Effector memory CD4-positive, alpha-beta T cell (primary cell): Measurements from ENCODE around the gene DNAJB2.

Experiments used
- DNase-seq, 3 donors: peaks; one replicate each; pipeline ENCODE4 v3.0.0-alpha.2; 2020
- H3K27ac ChIP-seq: 2 replicates; pipeline ENCODE4 v1.7.0; 2013; ENCODE audit warnings: mild to moderate bottlenecking, low read length, moderate library complexity; ENCODE audit not compliant: insufficient read depth, poor library complexity, severe bottlenecking
- H3K27me3 ChIP-seq: replicated peaks from 2 replicates; pipeline ENCODE4 v1.7.0; 2013; ENCODE audit warnings: mild to moderate bottlenecking, low read length; ENCODE audit not compliant: insufficient read depth, control insufficient read depth, poor library complexity, severe bottlenecking
- H3K36me3 ChIP-seq: 2 replicates; pipeline ENCODE4 v1.7.0; 2013; ENCODE audit warnings: mild to moderate bottlenecking, low read length, moderate library complexity; ENCODE audit not compliant: control insufficient read depth, insufficient read depth
- H3K4me1 ChIP-seq: 2 replicates; pipeline ENCODE4 v1.7.0; 2013; ENCODE audit warnings: low read length, mild to moderate bottlenecking; ENCODE audit not compliant: control insufficient read depth, insufficient read depth, poor library complexity, severe bottlenecking
- H3K4me3 ChIP-seq: 2 replicates; pipeline ENCODE4 v1.7.0; 2013; ENCODE audit warnings: low read length, low read depth, mild to moderate bottlenecking; ENCODE audit not compliant: insufficient read depth, poor library complexity, severe bottlenecking
- H3K9me3 ChIP-seq: 2 replicates; pipeline ENCODE4 v1.7.0; 2013; ENCODE audit warnings: mild to moderate bottlenecking, low read length, moderate library complexity; ENCODE audit not compliant: control insufficient read depth

DNAJB2 gene

GRCh38 chr2:219248845-219249202, 30.3 kb upstream of the DNAJB2 start:
- Histone ChIP-seq H3K36me3 (peaks cover 12% of the 10 kb centered on the region), H3K4me1 (peaks cover 75% of the 10 kb centered on the region), H3K9me3 (no peaks in the 10 kb centered on the region), H3K4me3 (peak overlapping the region; percentile 43), H3K27ac (peak overlapping the region; percentile 69), H3K27me3 (no peaks in the 10 kb centered on the region)
- no peak for DNase-seq

- Histone ChIP-seq H3K27me3 (no peaks in the 10 kb centered on the region), H3K4me1 (peaks cover 75% of the 10 kb centered on the region), H3K9me3 (no peaks in the 10 kb centered on the region), H3K4me3 (peak overlapping the region; percentile 43), H3K27ac (peak overlapping the region; percentile 69), H3K36me3 (peaks cover 12% of the 10 kb centered on the region)
- peak in 1 of 3 donors; percentile 47 for DNase-seq
These were observed 29.8 kb upstream of the DNAJB2 start for GRCh38 chr2:219249203-219249980.

GRCh38 chr2:219250049-219250781, 29.0 kb upstream of the DNAJB2 start:
- no peaks in the 10 kb centered on the region for H3K9me3 ChIP-seq
- peaks cover 12% of the 10 kb centered on the region for H3K36me3 ChIP-seq
- peak overlapping the region; percentile 43 for H3K4me3 ChIP-seq
- DNase-seq: no peak
- H3K27ac ChIP-seq: peak overlapping the region; percentile 69
- H3K27me3 ChIP-seq: no peaks in the 10 kb centered on the region
- H3K4me1 ChIP-seq: peaks cover 67% of the 10 kb centered on the region

GRCh38 chr2:219251656-219252055, 27.5 kb upstream of the DNAJB2 start:
- Histone ChIP-seq H3K36me3 (peaks cover 12% of the 10 kb centered on the region), H3K9me3 (no peaks in the 10 kb centered on the region), H3K4me1 (peaks cover 57% of the 10 kb centered on the region), H3K27me3 (no peaks in the 10 kb centered on the region), H3K27ac (peak overlapping the region; percentile 94), H3K4me3 (peak overlapping the region; percentile 87)
- no peak for DNase-seq

GRCh38 chr2:219252084-219252483, 27.1 kb upstream of the DNAJB2 start:
- H3K4me1 ChIP-seq: peaks cover 53% of the 10 kb centered on the region
- peak overlapping the region; percentile 87 for H3K4me3 ChIP-seq
- H3K27me3 ChIP-seq: no peaks in the 10 kb centered on the region
- H3K36me3 ChIP-seq: peaks cover 12% of the 10 kb centered on the region
- H3K9me3 ChIP-seq: no peaks in the 10 kb centered on the region
- H3K27ac ChIP-seq: peak overlapping the region; percentile 94
- DNase-seq: peak in 1 of 3 donors; percentile 26

- peak overlapping the region; percentile 87 for H3K4me3 ChIP-seq
- peaks cover 12% of the 10 kb centered on the region for H3K36me3 ChIP-seq
- no peak for DNase-seq
- no peaks in the 10 kb centered on the region for H3K27me3 ChIP-seq
- H3K9me3 ChIP-seq: no peaks in the 10 kb centered on the region
- peak overlapping the region; percentile 94 for H3K27ac ChIP-seq
- H3K4me1 ChIP-seq: peaks cover 48% of the 10 kb centered on the region
These were observed 26.6 kb upstream of the DNAJB2 start for GRCh38 chr2:219252570-219252899.

GRCh38 chr2:219252900-219253752, 26.0 kb upstream of the DNAJB2 start, which contains the start of gene TUBA4B:
Gene TUBA4B, plus strand, starts transcription at chr2:219253243. Its CDS starts 165 bp downstream, at chr2:219253408.
- Histone ChIP-seq H3K27ac (peak within 1 kb of the TSS; percentile 94), H3K27me3 (no peaks in the 10 kb centered on the region), H3K9me3 (no peaks in the 10 kb centered on the region), H3K4me1 (peaks cover 43% of the 10 kb centered on the region), H3K36me3 (peaks cover 12% of the 10 kb centered on the region), H3K4me3 (peak within 1 kb of the TSS; percentile 87)
- peak in 1 of 3 donors; percentile 30 for DNase-seq

GRCh38 chr2:219253753-219254589, 25.2 kb upstream of the DNAJB2 start, which contains the start of gene TUBA4A:
Gene TUBA4A, minus strand, starts transcription at chr2:219253918. Its CDS starts 60 bp downstream, at chr2:219253858.
- H3K27me3 ChIP-seq: no peaks in the 10 kb centered on the region
- H3K4me1 ChIP-seq: peaks cover 34% of the 10 kb centered on the region
- peaks cover 12% of the 10 kb centered on the region for H3K36me3 ChIP-seq
- no peaks in the 10 kb centered on the region for H3K9me3 ChIP-seq
- peak within 1 kb of the TSS; percentile 94 for H3K27ac ChIP-seq
- H3K4me3 ChIP-seq: peak within 1 kb of the TSS; percentile 87
- DNase-seq: peak; percentile 88 to 89 (median 88)

- peak overlapping the region; percentile 94 for H3K27ac ChIP-seq
- peak overlapping the region; percentile 87 for H3K4me3 ChIP-seq
- peak in 1 of 3 donors; percentile 41 for DNase-seq
- peaks cover 29% of the 10 kb centered on the region for H3K4me1 ChIP-seq
- H3K36me3 ChIP-seq: peaks cover 12% of the 10 kb centered on the region
- H3K27me3 ChIP-seq: no peaks in the 10 kb centered on the region
- H3K9me3 ChIP-seq: no peaks in the 10 kb centered on the region
These were observed 24.5 kb upstream of the DNAJB2 start for GRCh38 chr2:219254590-219255201.
